Smooth muscle cell (in vitro differentiated cells): Measurements from ENCODE around the gene ARHGAP1. TPM values are rescaled to one million over a fixed set of nuclear protein-coding genes. Genes with fewer than 3 reads are reported as not detected.

Experiments used
- DNase-seq: peaks from one replicate; lab custom pipeline; 2025; ENCODE audit not compliant: unreplicated experiment; lab: John Stamatoyannopoulos, UW
- H2AFZ ChIP-seq: fragments of 200-600 bp; sonication (generic); 2 replicates; pipeline ENCODE4 v1.6.0; 2016; ENCODE audit warnings: antibody characterized with exemption, low read depth, mild to moderate bottlenecking
- H3F3A ChIP-seq: fragments of 200-600 bp; sonication (generic); 2 replicates; pipeline ENCODE4 v1.6.0; 2017; ENCODE audit warnings: antibody characterized with exemption, low read depth
- H3K27ac ChIP-seq: fragments of 200-600 bp; sonication (generic); 2 replicates; pipeline ENCODE4 v1.5.1; 2016; ENCODE audit warnings: low read depth, mild to moderate bottlenecking
- H3K27me3 ChIP-seq: fragments of 200-600 bp; sonication (generic); 2 replicates; pipeline ENCODE4 v1.6.1; 2016; ENCODE audit warnings: low read depth, mild to moderate bottlenecking
- H3K36me3 ChIP-seq: fragments of 200-600 bp; sonication (generic); 2 replicates; pipeline ENCODE4 v1.5.1; 2016; ENCODE audit warnings: low read depth
- H3K4me1 ChIP-seq: fragments of 200-600 bp; sonication (generic); 2 replicates; pipeline ENCODE4 v1.5.1; 2016; ENCODE audit warnings: low read depth
- H3K4me2 ChIP-seq: fragments of 200-600 bp; sonication (generic); 2 replicates; pipeline ENCODE4 v1.6.0; 2016; ENCODE audit warnings: mild to moderate bottlenecking
- H3K4me3 ChIP-seq: fragments of 200-600 bp; sonication (generic); 2 replicates; pipeline ENCODE4 v1.5.1; 2016; ENCODE audit warnings: mild to moderate bottlenecking
- H3K79me2 ChIP-seq: fragments of 200-600 bp; sonication (generic); 2 replicates; pipeline ENCODE4 v1.6.0; 2016; ENCODE audit warnings: low read depth, mild to moderate bottlenecking
- H3K9ac ChIP-seq: fragments of 200-600 bp; sonication (generic); 2 replicates; pipeline ENCODE4 v1.6.0; 2016; ENCODE audit warnings: low read depth
- H3K9me3 ChIP-seq: fragments of 200-600 bp; sonication (generic); replicated peaks from 2 replicates; pipeline ENCODE4 v1.5.1; 2016; ENCODE audit warnings: low read depth
- H4K20me1 ChIP-seq: fragments of 200-600 bp; sonication (generic); 2 replicates; pipeline ENCODE4 v1.6.0; 2016; ENCODE audit warnings: low read depth
- CTCF ChIP-seq: fragments of 200-600 bp; sonication (generic); IDR thresholded peaks from 2 replicates; pipeline ENCODE4 v1.5.1; 2017; ENCODE audit warnings: borderline replicate concordance, mild to moderate bottlenecking, antibody characterized with exemption; ENCODE audit not compliant: insufficient read depth, poor library complexity, severe bottlenecking
- WGBS: methylation state at CpG from one replicate; pipeline ENCODE4 v1.1.7; 2016; ENCODE audit warnings: low lambda C conversion rate; 5-methylcytosine and 5-hydroxymethylcytosine counted together
- polyA plus RNA-seq: library from polyadenylated mRNA; unstranded; fragments of >200 nt; fragmentation: Nextera tagmentation; extraction: Ambion mirVana; gene quantifications from 2 replicates; pipeline ENCODE4 v1.2.1, GENCODE V29; 2016
- total RNA-seq: library from RNA; depleted of rRNA; stranded (reverse); fragments of >200 nt; gene quantifications from 2 replicates; pipeline ENCODE4 v1.2.3, GENCODE V29; 2014

Gene ARHGAP1
- total and polyA plus RNA-seq, 2 experiments from 2014 or later = 40.9 to 98.4 TPM

GRCh38 chr11:46655631-46656030 lies 44.8 kb downstream of the ARHGAP1 start:
- Histone ChIP-seq H3K27me3 (no peaks in the 10 kb centered on the region), H3F3A (peaks cover 6% of the 10 kb centered on the region), H3K4me3 (no peak overlapping the region), H3K36me3 (peaks cover 6% of the 10 kb centered on the region), H4K20me1 (no peaks in the 10 kb centered on the region), H3K4me1 (no peaks in the 10 kb centered on the region), H3K4me2 (peak overlapping the region; percentile 12), H3K79me2 (no peaks in the 10 kb centered on the region), H2AFZ (no peak overlapping the region), H3K9ac (no peak overlapping the region), H3K27ac (peak overlapping the region; percentile 56), H3K9me3 (no peaks in the 10 kb centered on the region)
- 55% methylated on average over 4 of the region's 4 CpGs for WGBS
- no peak for DNase-seq
- no peak for TF ChIP-seq CTCF

- H3K9me3 ChIP-seq = no peaks in the 10 kb centered on the region
- peak overlapping the region; percentile 1 for H3K4me3 ChIP-seq
- H3K79me2 ChIP-seq = no peaks in the 10 kb centered on the region
- peaks cover 16% of the 10 kb centered on the region for H3K4me1 ChIP-seq
- no peaks in the 10 kb centered on the region for H4K20me1 ChIP-seq
- no peak for TF ChIP-seq CTCF
- H3K27me3 ChIP-seq = no peaks in the 10 kb centered on the region
- no peak for DNase-seq
- 20% methylated on average over 2 of the region's 2 CpGs for WGBS
- peak overlapping the region; percentile 63 for H2AFZ ChIP-seq
- H3K4me2 ChIP-seq = peak overlapping the region; percentile 76
- peak overlapping the region; percentile 98 for H3K27ac ChIP-seq
- H3K9ac ChIP-seq = peak overlapping the region; percentile 93
- peaks cover 13% of the 10 kb centered on the region for H3F3A ChIP-seq
- peaks cover 5% of the 10 kb centered on the region for H3K36me3 ChIP-seq
Measured at GRCh38 chr11:46649180-46649738, 51.2 kb downstream of the ARHGAP1 start.

- H2AFZ ChIP-seq = no peak overlapping the region
- H3K36me3 ChIP-seq = peaks cover 5% of the 10 kb centered on the region
- no peak for TF ChIP-seq CTCF
- H3K27me3 ChIP-seq = no peaks in the 10 kb centered on the region
- H3K27ac ChIP-seq = no peak overlapping the region
- H3K9ac ChIP-seq = no peak overlapping the region
- H3K4me2 ChIP-seq = no peak overlapping the region
- H3K4me1 ChIP-seq = peaks cover 8% of the 10 kb centered on the region
- no peaks in the 10 kb centered on the region for H3K9me3 ChIP-seq
- no peak overlapping the region for H3K4me3 ChIP-seq
- H3K79me2 ChIP-seq = peaks cover 24% of the 10 kb centered on the region
- DNase-seq = no peak
- peaks cover 5% of the 10 kb centered on the region for H3F3A ChIP-seq
- peaks cover 12% of the 10 kb centered on the region for H4K20me1 ChIP-seq
Measured at GRCh38 chr11:46643986-46644385, 56.4 kb downstream of the ARHGAP1 start.

- Histone ChIP-seq H3K4me2 (no peak overlapping the region), H3K27ac (no peak overlapping the region), H3K9ac (no peak overlapping the region), H3K79me2 (peaks cover 29% of the 10 kb centered on the region), H3K36me3 (peaks cover 5% of the 10 kb centered on the region), H3F3A (peaks cover 5% of the 10 kb centered on the region), H3K4me3 (no peak overlapping the region), H3K9me3 (no peaks in the 10 kb centered on the region), H2AFZ (no peak overlapping the region), H4K20me1 (peaks cover 15% of the 10 kb centered on the region), H3K27me3 (no peaks in the 10 kb centered on the region), H3K4me1 (peaks cover 4% of the 10 kb centered on the region)
- TF ChIP-seq CTCF = no peak
- 94% methylated on average over 3 of the region's 3 CpGs for WGBS
- no peak for DNase-seq
Measured at GRCh38 chr11:46643531-46643930, 56.9 kb downstream of the ARHGAP1 start.
